ENCODE data around the gene COX19. TPM values are rescaled to one million over a fixed set of nuclear protein-coding genes. Genes with fewer than 3 reads are reported as not detected.

The COX19 gene
- total RNA-seq, 1 experiment from 2014 or later: 12.3 TPM

DNA sequence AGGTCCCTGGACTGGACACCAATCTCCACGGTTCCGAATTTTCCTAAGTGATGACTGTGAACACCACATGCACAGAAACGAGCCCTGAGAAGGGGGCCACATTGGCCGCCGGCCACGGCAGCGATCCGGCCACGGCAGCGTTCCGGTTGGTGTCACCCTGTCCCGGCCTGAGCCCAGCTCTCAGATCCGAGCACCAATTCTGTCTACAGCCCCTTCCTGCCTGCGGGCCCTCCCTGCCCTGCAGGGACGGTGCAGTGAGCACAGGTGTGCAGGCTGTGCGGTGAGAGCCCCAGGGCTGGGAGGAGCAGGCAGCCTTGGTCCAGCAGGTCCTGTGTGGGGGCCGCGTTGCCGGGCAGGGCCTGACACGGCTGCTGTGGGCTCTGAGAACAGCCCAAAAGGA, 39.3 kb upstream of the COX19 start:
- no peak overlapping the region for H2BK15ac ChIP-seq (ENCODE audit: low read depth, low read length)
- H3K23ac ChIP-seq (ENCODE audit: insufficient read length, low read depth, low read length): no peak overlapping the region
- Mint-ChIP-seq H3K27me3 (ENCODE audit: low read depth) (no peaks in the 10 kb centered on the region), H3K27ac (peak overlapping the region in 1 of 3 experiments; percentile 66; a peak in 1 of 7 replicates), H3K4me3 (no peak overlapping the region), H3K4me1 (no peaks in the 10 kb centered on the region), H3K9me3 (no peaks in the 10 kb centered on the region), H3K36me3 (ENCODE audit: insufficient read depth in 1 of 3, low read depth in 3 of 3) (peaks cover 0 to 13% (median 4%) of the 10 kb centered on the region in 3 experiments; a peak in 6 of 7 replicates)
- no peak overlapping the region for H4K5ac ChIP-seq (ENCODE audit: insufficient read length, low read depth, low read length)
- H3K27me3 ChIP-seq (ENCODE audit: insufficient read depth, low read length): no peaks in the 10 kb centered on the region
- no peaks in the 10 kb centered on the region for H3K79me1 ChIP-seq (ENCODE audit: insufficient read depth, low read depth, low read length, poor library complexity, severe bottlenecking)
- H3K4ac ChIP-seq (ENCODE audit: low read depth, low read length): no peak overlapping the region
- no peak overlapping the region for H3T11ph ChIP-seq (ENCODE audit: low read length)
- no peaks in the 10 kb centered on the region for H3K79me2 ChIP-seq (ENCODE audit: insufficient read depth, low read length)
- H3K4me2 ChIP-seq (ENCODE audit: insufficient read depth, insufficient read length, low read length): no peak overlapping the region
- H3K18ac ChIP-seq (ENCODE audit: insufficient read length, low read depth, low read length): no peak overlapping the region
- H3K27ac ChIP-seq (ENCODE audit: insufficient read length, low read depth, low read length): no peak overlapping the region
- no peak overlapping the region for H2BK5ac ChIP-seq (ENCODE audit: insufficient read length, low read length)
- H2AK5ac ChIP-seq (ENCODE audit: insufficient read length, low read length): no peak overlapping the region
- no peaks in the 10 kb centered on the region for H4K20me1 ChIP-seq (ENCODE audit: control insufficient read depth, insufficient read depth, insufficient read length)
- H2AFZ ChIP-seq (ENCODE audit: low read length): no peak overlapping the region
- H3K9me3 ChIP-seq (ENCODE audit: control insufficient read depth, low read depth, low read length): no peaks in the 10 kb centered on the region
- H3K14ac ChIP-seq (ENCODE audit: insufficient read depth, low read length): no peak overlapping the region
- H2BK12ac ChIP-seq (ENCODE audit: insufficient read length, low read depth, low read length): no peak overlapping the region
- no peak overlapping the region for H3K9ac ChIP-seq (ENCODE audit: extremely low read depth, insufficient read length, low read length)
- TF ChIP-seq, protein P1, sequence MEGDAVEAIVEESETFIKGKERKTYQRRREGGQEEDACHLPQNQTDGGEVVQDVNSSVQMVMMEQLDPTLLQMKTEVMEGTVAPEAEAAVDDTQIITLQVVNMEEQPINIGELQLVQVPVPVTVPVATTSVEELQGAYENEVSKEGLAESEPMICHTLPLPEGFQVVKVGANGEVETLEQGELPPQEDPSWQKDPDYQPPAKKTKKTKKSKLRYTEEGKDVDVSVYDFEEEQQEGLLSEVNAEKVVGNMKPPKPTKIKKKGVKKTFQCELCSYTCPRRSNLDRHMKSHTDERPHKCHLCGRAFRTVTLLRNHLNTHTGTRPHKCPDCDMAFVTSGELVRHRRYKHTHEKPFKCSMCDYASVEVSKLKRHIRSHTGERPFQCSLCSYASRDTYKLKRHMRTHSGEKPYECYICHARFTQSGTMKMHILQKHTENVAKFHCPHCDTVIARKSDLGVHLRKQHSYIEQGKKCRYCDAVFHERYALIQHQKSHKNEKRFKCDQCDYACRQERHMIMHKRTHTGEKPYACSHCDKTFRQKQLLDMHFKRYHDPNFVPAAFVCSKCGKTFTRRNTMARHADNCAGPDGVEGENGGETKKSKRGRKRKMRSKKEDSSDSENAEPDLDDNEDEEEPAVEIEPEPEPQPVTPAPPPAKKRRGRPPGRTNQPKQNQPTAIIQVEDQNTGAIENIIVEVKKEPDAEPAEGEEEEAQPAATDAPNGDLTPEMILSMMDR (conservative IDR thresholded peaks at IDR 0.05): no peak
- no peak overlapping the region for H3K56ac ChIP-seq (ENCODE audit: insufficient read length, low read depth, low read length)
- no peaks in the 10 kb centered on the region for H3K4me1 ChIP-seq (ENCODE audit: insufficient read depth, low read length)
- no peak overlapping the region for H2BK120ac ChIP-seq (ENCODE audit: low read depth, low read length, poor library complexity, severe bottlenecking)
- no peak overlapping the region for H2BK20ac ChIP-seq (ENCODE audit: low read depth, low read length, poor library complexity, severe bottlenecking)
- WGBS (ENCODE audit: extremely low coverage, insufficient read length, low lambda C conversion rate): no CpG with 5 or more reads among the region's 20 CpGs
- H4K8ac ChIP-seq (replicated peaks; ENCODE audit: insufficient read length, low read depth, low read length): no peak overlapping the region
- no peak for DNase-seq
- H4K91ac ChIP-seq (ENCODE audit: insufficient read length, low read depth, low read length): no peak overlapping the region
- no peaks in the 10 kb centered on the region for H3K23me2 ChIP-seq (ENCODE audit: insufficient read length, low read depth, low read length, poor library complexity, severe bottlenecking)

Measured in H9 (cell line).